Pulmonary artery endothelial cell (primary cell): Measurements from ENCODE around the gene HPN. TPM values are rescaled to one million over a fixed set of nuclear protein-coding genes. Genes with fewer than 3 reads are reported as not detected.
A peak's percentile ranks its signal among the peaks of the same experiment; 100 is the strongest.

Experiments
- DNase-seq: peaks from one replicate; pipeline ENCODE4 v3.0.0-alpha.2; 2011; ENCODE audit warnings: low read depth, low spot score
- total RNA-seq: library from RNA; depleted of rRNA; stranded (reverse); fragments of >200 nt; gene quantifications from 2 replicates; pipeline ENCODE4 v1.2.3, GENCODE V29; 2014

The HPN gene
- total RNA-seq, 1 donor from 2014 or later = not detected

DNA sequence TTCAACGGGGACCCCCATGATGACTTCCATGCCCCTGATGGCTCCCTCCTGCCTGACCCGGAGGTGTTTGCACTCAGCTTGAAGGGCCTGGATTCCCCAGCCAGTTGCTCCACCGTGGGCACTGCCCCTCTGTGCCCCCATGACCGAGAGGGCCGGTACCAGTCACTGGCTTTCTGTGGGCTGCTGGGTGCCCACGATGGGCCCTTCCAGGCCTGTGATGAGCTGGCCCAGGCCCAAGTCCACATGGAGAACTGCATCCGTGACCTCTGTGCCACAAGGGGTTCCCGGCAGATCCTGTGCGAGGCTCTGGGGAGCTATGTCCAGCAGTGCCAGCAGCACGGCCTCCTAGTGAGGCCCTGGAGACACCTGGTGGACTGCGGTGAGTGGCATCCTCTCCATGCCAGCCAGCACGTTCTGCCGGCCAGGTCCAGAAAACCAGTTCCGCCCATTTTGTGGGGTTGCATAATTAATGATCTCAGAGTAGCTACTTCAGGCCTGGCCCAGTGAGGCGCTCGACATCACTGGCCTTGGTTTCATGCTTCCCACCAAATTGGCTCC is 39.2 kb downstream of the HPN start:
- DNase-seq = no peak

DNA sequence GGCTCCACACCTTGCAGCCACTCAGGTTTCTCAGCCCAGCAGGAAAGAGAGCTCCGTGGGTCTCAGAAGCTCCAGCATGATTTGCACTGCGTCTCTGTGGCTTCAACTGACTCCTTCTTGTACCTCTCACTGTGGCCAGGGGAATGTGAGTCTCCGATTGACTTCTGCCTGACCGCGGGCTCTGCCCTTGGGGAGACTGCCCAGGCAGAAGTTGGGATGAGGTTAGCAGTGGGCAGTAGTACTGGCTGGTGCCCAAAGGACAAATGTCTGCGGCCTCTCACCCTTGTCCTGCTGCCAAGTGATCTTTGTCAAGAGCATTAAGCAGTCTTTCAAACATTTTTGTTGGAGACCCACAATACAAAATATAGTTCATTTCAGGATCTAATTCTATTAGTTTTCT is 39.7 kb downstream of the HPN start:
- no peak for DNase-seq

DNA sequence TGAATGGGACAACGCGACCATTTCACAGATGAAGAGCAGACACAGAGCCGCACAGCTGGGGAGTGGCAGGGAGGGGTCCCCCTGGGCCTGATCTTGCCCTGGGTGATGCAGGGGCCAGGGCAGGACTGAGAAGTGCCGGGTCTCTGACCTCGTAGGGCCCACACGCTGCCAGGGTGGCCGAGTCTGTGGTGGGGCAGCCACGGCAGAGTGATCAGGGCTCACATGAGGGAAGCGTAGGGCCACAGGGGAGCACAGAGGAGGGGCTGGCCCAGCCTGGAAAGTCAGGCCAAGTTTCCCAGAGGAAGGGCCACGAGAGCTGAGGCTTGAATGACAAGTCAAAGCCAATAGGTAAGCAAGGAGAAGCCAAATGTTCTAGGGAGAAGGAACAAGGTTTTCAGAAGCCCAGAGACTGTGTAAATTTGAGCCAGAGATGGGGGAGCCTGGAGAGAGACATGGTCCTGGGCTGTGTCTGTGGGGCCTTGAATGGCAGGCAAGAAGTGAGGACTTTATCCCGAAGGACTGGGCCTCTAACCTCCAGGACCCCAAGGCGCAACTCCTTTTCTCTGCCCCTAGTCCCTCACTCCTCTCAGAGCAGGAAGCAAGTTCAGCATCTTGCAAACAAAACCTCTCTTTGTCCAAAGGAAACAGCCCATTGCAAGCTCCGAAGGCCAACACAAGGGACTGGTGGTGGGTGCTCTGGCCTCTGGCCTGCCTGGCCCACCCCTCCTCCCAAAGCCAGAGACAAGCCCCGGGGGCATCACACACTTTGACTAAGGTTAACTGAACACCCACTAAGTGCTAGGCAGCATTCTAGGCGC is 42.4 kb downstream of the HPN start:
- DNase-seq = no peak

DNA sequence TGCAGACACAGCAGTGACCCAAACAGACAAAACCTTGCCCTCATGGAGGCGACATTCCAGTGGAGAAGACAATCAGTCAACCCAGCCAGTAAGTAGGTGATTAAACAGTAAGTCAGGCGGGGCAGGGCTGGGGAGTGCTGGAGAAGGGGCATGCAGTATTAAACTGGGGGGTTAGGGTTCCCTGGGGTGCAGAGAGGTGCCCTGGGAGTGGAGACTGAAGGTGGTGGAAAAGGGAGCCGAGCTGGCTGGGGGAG is 42.9 kb downstream of the HPN start:
- DNase-seq = no peak

DNA sequence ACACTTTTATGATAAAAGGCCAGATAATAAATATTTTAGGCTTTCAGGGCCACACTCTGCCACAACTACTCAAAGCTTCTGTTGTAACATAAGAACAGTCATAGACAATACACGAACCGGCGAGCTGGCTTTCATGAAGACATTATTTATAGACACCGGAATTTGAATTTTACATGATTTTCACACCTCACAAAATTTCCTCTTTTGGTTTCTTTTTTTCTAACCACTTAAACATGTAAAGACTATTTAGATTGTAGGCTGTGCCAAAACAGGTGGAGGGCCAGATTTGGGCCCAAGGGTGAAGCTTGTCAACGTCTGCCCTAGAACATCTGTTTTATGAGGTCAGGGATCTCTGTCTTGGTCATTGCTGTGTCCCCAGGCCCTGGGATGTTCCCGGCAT is 44.4 kb downstream of the HPN start:
- no peak for DNase-seq

DNA sequence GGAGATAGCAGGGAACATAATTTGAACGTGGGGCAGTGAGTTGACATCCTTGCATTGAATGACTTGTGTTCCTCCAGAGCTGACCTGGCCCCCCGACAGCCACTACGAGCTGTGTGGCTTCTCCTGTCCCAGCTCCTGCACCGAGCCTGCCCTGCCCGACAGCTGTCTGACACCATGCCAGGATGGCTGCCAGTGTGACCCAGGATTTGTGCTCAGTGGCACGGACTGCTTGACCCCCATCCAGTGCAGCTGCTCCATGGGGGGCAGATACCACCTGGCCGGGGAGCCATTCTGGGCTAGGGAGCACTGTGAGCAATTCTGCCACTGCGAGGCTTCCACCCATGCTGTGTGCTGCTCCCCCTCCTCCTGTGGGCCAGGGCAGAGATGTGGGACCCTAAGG is 44.9 kb downstream of the HPN start:
- no peak for DNase-seq

DNA sequence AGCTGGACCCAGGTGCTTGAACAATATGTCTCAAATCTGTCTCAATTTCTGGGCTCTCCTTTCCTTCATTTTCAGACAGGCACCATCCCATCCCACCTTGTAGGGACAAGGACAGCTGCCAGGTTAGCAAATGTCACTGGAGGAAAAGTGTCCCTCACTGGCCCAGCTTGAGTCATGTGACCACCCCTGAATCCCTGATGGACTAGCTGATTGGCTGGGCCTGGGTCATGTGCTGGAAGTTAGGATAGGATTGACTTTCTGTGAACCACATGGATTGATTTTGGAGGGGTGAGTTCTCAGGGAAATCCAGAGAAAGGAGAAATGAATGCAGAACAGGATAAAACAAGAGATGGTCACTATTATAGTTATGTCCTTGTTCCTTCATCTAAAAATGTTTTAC is 45.9 kb downstream of the HPN start:
- DNase-seq = no peak

DNA sequence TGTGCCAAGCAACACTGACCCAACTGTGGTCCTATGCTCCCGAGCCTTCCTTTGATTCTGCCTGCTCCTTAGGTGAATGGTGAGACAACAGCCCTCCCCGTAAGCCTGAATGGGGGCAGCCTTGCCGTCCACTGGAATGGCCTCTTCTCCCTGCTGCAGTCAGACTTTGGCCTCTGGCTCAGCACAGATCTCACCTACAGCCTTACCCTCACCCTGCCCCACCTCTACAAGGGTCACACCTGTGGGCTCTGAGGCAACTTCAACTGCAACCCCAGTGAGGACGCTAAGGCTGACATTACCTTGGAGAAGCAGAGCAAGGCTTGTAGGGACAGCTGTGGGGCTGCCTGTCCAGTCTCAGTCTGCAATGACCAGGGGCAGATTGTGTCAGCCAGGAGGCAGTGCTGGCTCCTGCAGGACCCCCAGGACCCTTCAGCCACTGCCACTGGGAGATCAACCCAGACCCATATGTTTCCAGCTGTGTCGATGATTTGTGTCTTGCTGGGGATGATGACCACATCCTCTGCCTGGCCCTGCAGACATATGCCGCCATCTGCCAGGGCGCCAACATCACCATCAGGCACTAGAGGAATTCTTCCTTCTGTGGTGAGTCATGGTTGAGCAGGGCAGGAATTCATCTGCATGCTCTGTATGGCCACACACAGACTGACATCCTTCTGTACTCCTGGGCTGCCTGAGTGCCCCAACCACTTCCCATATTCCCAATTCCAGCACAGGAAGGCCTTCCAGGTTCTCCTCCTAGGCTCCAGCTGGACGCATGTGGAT is 46.8 kb downstream of the HPN start:
- DNase-seq = no peak

DNA sequence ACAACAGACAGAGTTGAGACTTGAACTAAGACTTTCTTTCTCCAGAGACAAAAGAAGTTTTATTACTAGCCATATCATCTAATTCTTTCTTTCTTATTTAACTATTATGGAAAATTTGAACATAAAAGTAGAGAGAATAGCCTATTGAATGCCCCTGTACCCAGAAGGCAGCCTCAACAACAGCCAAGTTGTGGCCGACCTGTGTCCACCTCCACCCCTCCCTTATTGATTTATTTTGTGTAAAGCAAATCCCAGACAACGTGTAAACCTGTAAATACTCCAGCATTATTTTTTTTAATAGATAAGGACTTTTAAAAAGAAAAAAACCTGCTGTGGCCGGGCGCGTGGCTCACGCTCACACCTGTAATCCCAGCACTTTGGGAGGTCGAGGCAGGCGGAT is 48.0 kb downstream of the HPN start:
- DNase-seq = no peak

DNA sequence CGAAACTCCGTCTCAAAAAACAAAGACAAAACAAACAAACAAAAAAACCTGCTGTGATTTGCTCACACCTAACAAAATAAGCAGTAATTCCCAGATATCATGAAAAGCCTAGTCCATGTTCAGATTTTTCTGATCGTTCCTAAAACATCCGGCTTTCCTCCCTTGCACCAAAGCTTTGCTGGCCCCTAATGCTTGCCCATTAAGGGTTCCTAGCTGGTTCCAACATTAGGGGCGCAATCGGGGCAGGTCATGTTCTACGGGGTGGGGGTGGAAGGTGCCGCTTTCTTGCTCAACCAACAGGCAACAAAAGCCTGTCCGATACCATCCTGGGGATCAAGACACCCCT is 48.6 kb downstream of the HPN start:
- no peak for DNase-seq

DNA sequence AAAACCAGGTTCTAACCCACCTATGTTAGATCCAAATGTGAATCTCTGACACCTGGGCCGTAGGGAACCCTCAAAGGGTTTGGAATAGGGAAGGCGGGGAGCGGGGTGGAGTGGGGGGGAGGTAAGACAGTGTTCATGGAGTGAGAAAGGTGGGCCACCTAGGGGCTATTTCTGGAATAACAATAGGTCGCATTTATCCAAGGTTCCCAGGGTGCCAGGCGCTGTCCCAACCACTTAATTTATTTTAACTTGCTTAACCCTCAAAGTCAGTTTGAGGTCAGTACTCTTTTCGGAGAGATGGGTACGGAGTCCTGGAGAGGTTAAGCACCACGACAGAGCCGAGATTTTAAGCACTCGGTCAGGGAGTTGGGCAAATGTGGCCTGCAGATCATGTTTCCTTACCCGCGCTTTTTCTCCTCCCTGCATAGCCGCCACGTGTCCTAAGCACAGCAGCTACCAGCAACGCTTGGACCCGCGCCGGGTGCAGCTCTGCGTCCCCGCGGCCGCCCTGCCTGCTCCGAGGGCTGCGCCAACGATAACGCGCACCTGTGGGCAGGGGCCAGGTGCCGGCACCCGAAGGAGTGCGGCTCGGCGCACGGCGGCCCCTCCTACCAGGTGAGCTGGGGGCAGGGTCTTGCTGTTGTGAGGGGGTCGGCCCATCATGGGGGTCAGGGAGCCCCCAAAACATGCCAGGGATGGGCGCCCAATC is 49.1 kb downstream of the HPN start:
- peak; percentile 5 for DNase-seq

DNA sequence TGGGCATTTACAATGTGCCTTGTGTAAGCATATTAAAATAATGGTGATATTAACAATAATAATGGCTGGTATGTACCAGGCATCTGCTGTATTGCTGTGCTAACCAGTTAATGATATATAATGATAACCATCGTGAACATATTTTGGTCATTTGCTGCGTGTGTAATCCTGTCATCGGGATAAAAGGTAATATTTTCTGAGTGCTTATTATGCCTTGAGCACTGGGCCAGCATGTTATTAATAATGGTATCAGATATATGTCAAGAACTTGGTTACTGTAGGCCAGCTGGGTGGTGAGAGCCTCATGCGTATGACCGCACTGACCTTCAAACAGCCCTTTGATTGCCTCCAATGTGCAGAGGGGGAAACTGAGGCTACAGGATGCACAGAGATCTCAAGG is 51.9 kb downstream of the HPN start:
- DNase-seq = no peak

DNA sequence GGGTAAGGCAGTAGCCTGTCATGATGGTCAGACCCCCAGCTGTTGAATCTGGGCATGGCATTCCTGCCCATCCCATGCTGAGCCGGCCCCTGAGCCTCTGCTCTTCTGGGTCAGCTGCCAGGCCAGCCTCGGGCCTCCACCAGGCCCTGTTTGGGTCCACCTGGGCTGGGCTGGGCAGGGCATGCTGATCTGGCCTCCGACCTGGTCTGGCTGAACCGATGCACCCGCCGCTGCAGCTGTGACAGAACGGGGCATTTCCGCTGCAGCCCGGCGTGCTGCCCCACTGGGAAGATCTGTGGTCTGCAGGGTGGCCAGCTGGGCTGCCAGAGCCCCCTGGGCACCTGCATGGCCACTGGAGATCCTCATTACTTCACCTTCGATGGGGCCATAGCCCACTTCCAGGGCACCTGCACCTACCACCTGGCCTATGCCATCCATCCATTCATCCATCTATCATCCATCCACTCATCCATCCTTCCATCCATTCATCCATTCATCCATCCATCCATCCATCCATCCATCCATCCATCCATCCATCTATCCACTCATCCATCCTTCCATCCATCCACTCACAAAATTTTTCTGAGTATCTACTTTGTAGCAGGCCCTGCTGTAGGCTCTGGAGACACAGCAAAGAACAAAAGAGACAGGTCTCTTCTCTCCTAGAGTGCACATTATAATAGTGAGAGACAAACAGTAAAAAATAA is 52.6 kb downstream of the HPN start:
- no peak for DNase-seq

DNA sequence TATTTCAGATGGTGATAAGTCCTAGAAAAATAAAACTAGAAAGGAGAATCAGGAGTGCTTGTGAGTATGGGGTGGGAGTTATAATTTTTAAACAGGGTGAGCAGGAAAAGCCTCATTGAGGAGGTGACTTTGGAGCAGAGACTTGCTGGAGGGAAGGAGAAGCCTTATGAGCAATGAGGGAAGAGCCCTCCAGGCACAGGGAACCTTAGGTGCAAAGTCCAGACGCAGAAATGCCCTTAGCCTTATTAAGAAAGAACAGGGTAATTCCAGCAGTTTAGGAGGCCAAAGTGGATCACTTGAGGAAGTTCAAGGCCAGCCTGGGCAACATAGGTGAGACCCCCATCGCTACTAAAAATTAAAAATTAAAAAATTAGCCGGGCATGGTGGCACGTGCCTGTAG is 53.1 kb downstream of the HPN start:
- no peak for DNase-seq

DNA sequence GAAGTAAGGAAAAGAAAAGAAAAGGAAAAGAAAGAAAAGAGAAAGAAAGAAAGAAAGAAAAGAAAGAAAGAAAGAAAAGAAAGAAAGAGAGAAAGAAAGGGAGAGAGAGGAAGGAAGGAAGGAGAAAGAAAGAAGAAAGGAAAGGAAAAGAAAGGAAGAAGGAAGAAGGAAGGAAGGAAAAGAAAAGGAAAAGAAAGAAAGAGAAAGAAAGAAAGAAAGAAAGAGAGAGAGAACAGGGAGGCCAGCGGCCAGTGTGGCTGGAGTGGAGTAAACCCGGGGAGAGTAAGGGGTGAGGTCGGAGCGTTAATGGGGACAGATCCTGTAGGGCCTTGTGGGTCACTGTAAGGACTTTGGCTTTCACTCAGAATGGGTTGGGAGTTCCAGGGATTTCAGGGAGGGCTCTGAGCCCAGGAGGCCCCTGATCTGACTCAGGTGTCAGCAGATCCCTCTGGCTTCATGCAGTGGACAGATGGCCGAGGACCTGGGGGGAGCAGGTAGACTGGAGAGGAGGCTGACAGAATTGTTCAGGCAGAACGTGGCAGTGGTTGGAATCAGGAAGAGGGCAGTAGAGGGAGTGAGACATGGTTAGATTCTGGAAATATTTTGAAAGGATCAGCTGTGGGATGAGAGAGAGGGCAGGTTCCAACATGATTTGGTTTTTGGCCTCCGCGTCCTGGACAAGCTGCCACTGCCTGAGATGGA is 54.3 kb downstream of the HPN start:
- DNase-seq = no peak

DNA sequence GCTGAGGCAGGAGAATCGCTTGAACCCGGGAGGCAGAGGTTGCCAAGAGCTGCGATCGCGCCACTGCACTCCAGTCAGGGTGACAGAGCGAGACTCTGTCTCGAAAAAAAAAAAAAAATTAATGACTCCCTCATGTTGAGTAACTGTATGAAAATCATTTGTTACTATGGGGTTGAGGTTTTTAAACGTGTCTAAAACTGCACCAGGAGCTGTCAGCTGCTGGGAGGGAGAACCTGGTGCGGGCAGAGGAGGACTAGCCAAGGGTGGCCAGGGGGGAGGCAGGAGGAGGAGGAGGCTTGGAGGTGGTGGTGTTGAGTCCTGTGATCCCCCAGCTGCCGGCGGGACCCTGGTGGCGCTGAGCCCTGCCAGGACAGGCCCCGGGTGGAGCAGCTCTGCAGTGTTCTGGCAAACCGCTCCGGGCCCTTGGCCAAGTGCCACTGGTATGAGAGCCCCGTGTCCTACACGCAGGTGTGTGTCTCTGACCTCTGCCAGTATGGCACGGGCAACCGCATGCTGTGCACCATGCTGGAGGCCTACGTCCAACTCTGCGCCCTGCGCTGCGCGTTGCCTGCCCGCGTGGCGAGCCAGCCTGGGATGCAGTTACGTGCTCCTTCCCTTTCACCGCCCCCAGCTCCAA is 57.0 kb downstream of the HPN start:
- DNase-seq = no peak

DNA sequence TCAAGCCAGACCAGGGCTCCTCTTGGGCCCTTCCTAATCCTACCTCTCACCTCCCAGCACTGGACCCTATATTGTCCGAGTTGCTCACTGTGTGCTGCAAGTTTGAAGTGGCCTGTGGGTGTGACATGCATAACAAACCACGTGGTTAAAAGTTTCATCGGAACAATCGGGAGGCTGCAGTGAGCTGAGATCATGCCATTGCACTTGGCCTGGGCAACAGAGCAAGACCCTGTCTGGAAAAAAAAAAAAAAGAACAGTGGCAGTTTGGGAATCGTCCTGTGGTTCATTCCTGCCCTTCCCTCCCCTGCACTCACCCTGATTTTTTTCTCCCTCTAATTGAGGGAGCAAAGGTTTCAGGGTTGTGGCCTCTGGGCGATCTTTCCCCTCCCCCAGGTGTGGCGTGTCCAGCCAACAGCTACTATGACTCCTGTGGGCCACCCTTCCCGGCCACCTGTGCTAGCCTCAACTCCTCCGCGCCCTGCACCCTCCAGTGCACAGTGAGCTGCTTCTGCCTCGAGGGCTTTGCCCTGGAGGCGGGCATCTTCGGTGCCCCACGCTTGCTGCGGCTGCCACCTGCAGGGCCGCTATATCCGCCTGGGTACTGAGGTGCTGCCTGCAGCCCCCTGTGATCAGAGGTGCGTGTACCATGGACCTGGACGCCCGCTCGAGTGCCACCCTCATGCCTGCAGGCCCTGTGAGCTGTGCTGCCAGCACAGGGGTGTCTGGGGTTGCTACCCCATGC is 57.8 kb downstream of the HPN start:
- DNase-seq = no peak

DNA sequence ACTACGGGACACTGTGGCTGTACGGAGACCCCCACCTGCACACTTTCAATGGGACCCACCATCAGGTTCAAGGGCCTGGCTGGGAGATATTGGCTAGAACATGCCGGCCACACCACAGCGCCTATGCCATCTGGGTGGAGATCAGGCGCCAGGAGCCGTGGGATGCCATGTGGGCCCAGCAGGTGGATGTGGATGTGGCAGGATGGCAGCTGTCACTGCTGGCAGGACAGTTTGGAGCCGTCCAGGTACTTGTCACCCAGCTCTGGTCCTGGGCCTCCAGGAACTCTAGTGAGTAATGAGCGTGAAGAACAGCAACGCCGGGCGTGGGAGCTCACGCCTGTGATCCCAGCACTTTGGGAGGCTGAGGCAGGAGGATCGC is 58.4 kb downstream of the HPN start:
- DNase-seq = no peak

DNA sequence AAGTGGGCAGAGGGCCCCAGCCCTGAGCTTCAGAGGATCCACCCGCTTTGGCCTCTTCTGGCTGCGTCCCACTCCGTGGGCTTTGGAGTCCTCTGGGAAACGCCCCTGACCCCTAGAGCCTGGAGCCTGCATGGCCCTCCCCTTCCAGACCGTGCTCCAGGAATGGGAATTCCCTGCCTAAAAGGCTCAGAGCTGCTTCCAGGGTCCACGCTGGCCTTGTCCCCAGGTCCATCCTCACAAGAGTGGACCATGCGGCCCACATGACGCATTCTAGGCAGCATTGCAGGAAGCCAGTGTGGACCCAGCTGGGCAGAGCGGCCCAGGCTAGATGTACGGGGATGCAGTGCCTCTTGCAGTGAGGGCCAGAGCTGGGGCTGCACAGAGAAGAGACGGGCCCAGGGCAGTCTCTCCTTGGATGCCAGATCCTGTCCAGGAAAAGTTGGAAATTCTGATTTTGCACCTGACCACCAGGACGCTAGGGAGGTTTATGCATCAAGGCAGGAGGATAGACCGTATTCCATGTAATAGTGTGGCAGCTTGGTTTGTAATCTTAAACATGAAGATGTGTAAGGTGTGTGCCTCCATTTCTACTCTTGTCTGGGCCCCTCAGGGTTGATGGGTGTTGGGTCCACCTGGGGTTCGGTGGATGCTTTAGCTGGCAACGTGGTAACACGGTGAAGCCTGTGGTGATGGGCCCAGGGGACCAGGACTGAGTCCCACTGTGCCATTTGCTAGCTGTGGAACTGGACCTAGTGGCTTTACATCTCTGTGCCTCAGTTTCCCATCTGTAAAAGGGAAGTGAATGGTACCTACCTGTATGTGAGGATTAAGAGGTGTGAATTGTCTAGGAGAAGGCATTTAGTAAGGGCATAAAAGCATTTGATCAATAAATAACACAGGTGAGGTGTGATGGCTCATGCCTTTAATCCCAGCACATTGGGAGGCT is 59.3 kb downstream of the HPN start:
- DNase-seq = no peak
